Glutamatergic neuron (in vitro differentiated cells): ENCODE measurements around the gene NPM1. TPM values are rescaled to one million over a fixed set of nuclear protein-coding genes. Genes with fewer than 3 reads are reported as not detected.

Source experiments
- DNase-seq: peaks from one replicate; pipeline ENCODE4 v3.0.0; 2022
- H3K27ac Mint-ChIP-seq: one replicate; pipeline ENCODE4 v1.8.0; 2020; ENCODE audit warnings: mild to moderate bottlenecking, mixed read lengths, inconsistent platforms; ENCODE audit not compliant: unreplicated experiment
- H3K27me3 Mint-ChIP-seq: one replicate; pipeline ENCODE4 v1.8.0; 2020; ENCODE audit warnings: mild to moderate bottlenecking, moderate library complexity, mixed read lengths, inconsistent platforms; ENCODE audit not compliant: unreplicated experiment
- H3K36me3 Mint-ChIP-seq: one replicate; pipeline ENCODE4 v1.8.0; 2020; ENCODE audit warnings: mild to moderate bottlenecking, mixed read lengths, inconsistent platforms; ENCODE audit not compliant: unreplicated experiment
- H3K4me1 Mint-ChIP-seq: one replicate; pipeline ENCODE4 v1.8.0; 2020; ENCODE audit warnings: mild to moderate bottlenecking, low read depth, mixed read lengths, inconsistent platforms; ENCODE audit not compliant: unreplicated experiment
- H3K4me3 Mint-ChIP-seq: one replicate; pipeline ENCODE4 v1.8.0; 2020; ENCODE audit warnings: mild to moderate bottlenecking, mixed read lengths, inconsistent platforms; ENCODE audit not compliant: unreplicated experiment
- H3K9me3 Mint-ChIP-seq: one replicate; pipeline ENCODE4 v1.8.0; 2020; ENCODE audit warnings: mild to moderate bottlenecking, moderate library complexity, mixed read lengths, inconsistent platforms; ENCODE audit not compliant: unreplicated experiment
- CTCF ChIP-seq: fragments of 200-600 bp; sonication (generic); IDR thresholded peaks from one replicate; pipeline ENCODE4 v1.5.0; 2021; ENCODE audit not compliant: partially characterized antibody, unreplicated experiment
- total RNA-seq: library from RNA; stranded (reverse); fragmentation: NEBNext Ultra II Directional; extraction: Animal tissue kit (Norgen Biotek cat#: 25700); gene quantifications from one replicate; pipeline ENCODE4 v1.2.1, GENCODE V29; 2021; ENCODE audit not compliant: unreplicated experiment

NPM1 gene
- total RNA-seq, 1 donor from 2014 or later, result 600 TPM

DNA sequence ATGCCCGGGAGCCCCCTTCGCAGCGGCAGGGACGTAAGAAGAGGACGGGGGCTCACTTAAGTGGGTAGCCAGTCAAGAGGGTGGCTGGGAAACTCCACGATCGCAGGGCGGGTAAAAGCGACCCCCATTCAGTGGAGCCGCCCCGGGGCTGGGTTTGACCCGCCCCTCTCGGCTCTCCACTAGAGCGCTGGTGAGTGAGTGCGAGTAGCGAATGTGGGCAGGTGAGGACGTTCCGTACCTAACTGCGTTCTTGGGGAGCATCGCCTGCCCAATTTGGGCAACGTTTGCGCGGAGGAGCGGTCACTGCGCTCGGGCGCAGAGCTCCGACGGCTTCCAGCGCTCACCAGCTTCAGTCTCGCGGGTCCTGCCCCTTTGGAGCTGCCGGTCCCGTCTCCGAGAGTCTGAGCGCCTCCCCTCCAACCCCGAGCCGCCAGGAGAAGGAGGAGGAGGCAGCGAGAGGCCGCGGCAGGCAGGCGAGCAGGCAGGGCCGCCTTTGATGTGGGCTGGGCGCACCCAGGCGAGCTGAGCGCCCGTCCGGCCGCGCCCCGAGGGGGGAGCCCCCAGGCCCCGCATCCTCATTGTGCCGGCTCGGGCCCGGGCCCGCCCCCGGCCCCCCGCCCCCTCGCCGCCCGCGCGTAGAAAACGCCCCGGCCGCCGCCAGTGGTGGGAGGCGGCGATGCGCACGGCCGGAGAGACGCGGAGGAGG, 31.5 kb downstream of the NPM1 start, which contains the start of gene FGF18:
FGF18 (plus strand) TSS at position 666 of the 706 bp plus-strand sequence. CDS start 553 bp downstream, outside the sequence.
- TF ChIP-seq CTCF, result peak; percentile 38
- no peaks in the 10 kb centered on the region for H3K36me3 Mint-ChIP-seq
- peak within 1 kb of the TSS; percentile 69 for H3K27ac Mint-ChIP-seq
- peak within 1 kb of the TSS; percentile 92 for H3K4me3 Mint-ChIP-seq
- H3K9me3 Mint-ChIP-seq, result peaks cover 14% of the 10 kb centered on the region
- H3K4me1 Mint-ChIP-seq, result peaks cover 16% of the 10 kb centered on the region
- peaks cover 5% of the 10 kb centered on the region for H3K27me3 Mint-ChIP-seq
- DNase-seq, result peak; percentile 85

DNA sequence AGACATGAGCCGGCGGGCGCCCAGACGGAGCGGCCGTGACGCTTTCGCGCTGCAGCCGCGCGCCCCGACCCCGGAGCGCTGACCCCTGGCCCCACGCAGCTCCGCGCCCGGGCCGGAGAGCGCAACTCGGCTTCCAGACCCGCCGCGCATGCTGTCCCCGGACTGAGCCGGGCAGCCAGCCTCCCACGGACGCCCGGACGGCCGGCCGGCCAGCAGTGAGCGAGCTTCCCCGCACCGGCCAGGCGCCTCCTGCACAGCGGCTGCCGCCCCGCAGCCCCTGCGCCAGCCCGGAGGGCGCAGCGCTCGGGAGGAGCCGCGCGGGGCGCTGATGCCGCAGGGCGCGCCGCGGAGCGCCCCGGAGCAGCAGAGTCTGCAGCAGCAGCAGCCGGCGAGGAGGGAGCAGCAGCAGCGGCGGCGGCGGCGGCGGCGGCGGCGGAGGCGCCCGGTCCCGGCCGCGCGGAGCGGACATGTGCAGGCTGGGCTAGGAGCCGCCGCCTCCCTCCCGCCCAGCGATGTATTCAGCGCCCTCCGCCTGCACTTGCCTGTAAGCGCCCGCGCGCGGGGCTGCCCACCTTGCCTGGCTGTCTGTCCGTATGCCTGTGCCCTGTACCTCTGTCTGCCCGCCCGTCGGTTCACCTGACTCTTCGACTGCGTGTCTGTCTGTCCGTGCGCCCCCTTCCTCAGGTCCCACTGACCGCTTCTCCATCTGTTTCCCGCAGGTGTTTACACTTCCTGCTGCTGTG, 32.2 kb downstream of the NPM1 start:
- Mint-ChIP-seq H3K36me3 (no peaks in the 10 kb centered on the region), H3K9me3 (peaks cover 14% of the 10 kb centered on the region), H3K27ac (peak overlapping the region; percentile 69), H3K4me3 (peak overlapping the region; percentile 92), H3K27me3 (peaks cover 5% of the 10 kb centered on the region), H3K4me1 (peaks cover 17% of the 10 kb centered on the region)
- TF ChIP-seq CTCF, result no peak
- DNase-seq, result peak; percentile 71

DNA sequence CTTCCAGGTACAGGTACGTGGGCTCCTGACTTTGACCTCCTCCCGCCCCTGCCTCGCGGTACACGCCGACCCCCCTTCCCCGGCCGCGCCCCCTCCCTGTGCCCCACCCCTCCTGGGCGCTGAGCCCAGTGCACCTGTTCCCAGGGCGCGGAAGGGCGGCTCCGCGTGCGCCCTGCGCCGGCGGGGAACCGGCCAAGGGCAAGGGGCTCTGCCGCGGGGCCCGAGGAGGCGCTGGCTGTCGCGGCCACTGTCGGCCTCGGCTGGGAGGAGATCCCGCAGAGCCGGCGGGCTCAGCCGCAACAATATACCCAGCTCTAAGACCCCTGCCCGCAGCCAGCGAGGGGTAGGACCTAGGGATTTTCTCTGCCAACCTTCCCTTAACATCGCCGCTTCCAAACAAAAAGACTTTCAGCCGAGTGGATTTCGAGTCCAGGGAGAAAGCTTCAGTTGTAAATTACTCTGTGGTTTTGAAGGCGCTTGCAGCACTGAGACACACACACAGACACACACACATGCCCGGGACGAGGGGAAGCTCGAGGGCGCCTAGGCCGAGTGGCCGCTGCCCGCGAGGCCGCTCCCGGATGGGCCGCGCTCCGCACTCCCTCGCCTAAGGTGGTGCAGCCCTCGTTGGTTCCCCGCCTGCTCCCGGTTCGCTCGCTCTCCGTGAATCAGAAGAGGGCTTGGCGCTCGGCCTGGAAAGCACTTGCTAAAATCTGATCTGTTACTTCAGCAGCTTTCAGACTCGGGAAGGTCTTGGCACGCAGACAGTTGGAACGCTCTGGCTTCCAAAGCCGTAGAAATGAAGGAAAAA, 33.0 kb downstream of the NPM1 start:
- peak overlapping the region; percentile 92 for H3K4me3 Mint-ChIP-seq
- H3K27ac Mint-ChIP-seq, result peak overlapping the region; percentile 70
- no peaks in the 10 kb centered on the region for H3K36me3 Mint-ChIP-seq
- peaks cover 5% of the 10 kb centered on the region for H3K27me3 Mint-ChIP-seq
- no peak for TF ChIP-seq CTCF
- DNase-seq, result peak; percentile 48
- H3K4me1 Mint-ChIP-seq, result peaks cover 17% of the 10 kb centered on the region
- peaks cover 13% of the 10 kb centered on the region for H3K9me3 Mint-ChIP-seq

DNA sequence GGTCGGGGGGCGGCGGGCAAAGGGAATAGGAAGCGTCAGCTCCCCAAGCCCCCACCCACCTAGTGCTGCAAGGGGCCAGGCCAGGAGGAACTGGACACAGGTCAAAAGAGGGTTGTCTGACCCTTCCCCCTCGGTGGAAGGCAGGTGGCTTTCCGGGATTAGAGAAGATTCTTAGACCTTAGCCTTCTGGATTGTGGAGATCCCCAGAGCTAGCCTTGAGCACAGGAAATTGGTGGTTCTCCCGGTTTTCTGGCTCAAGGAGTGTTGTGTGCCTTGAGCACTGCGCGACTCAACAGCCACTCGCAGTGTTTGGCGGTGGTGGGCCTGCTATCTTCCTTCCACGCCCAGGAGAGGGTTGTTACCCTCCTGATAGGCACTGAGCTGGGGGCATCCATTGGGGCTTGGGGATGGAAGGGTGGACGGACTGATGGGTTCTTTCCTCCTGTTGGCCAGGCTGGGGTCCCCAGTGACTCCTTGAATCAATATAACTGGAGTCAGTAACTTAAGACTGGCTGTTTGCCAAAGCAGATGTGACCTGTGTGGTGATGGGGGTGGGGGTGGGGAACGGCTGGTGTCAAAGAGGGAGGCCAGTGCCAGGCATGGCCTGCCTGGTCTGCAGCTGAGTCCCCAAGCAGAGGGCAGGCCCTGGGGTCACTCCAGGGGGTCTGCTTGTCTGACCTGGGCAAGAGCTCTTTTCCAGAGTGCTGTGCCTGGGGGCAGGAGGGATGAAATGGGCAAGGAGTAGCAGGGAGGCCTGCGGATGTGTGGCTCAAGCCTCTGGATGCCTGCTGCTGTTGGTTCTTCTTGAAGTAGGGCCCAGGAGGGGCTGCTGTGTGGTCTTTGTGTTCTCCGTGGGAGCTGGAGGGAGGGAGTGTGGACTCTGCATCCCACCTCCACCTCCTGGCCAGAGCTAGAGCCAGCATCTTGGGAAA, 33.9 kb downstream of the NPM1 start:
- H3K4me3 Mint-ChIP-seq, result peak overlapping the region; percentile 89
- peaks cover 22% of the 10 kb centered on the region for H3K4me1 Mint-ChIP-seq
- no peak for TF ChIP-seq CTCF
- peaks cover 5% of the 10 kb centered on the region for H3K27me3 Mint-ChIP-seq
- peak overlapping the region; percentile 70 for H3K27ac Mint-ChIP-seq
- DNase-seq, result peak; percentile 45
- H3K36me3 Mint-ChIP-seq, result no peaks in the 10 kb centered on the region
- peaks cover 13% of the 10 kb centered on the region for H3K9me3 Mint-ChIP-seq
